SK-N-SH treated with all-trans-retinoic acid at 6 μM for 48 hours (cell line): ENCODE results near the gene RAPGEF5.

Source experiments
- ATAC-seq: fragments of 200-7000 bp; cut with Tn5 transposase; 3 replicates; pipeline ENCODE4 v1.9.1; 2020; ENCODE audit warnings: mild to moderate bottlenecking, moderate library complexity
- CREB5 ChIP-seq: fragments of 250-450 bp; sonication (Bioruptor Pico); IDR thresholded peaks from 2 replicates; pipeline ENCODE4 v1.5.1; 2020; ENCODE audit warnings: low read depth, mild to moderate bottlenecking, moderate library complexity
- CSDC2 ChIP-seq: fragments of 250-450 bp; sonication (Bioruptor Pico); IDR thresholded peaks from 2 replicates; pipeline ENCODE4 v1.5.0; 2020; ENCODE audit warnings: mild to moderate bottlenecking, moderate library complexity
- ESRRG ChIP-seq: fragments of 250-450 bp; sonication (Bioruptor Pico); IDR thresholded peaks from 2 replicates; pipeline ENCODE4 v1.6.1; 2021; ENCODE audit warnings: mild to moderate bottlenecking
- GLIS3 ChIP-seq: fragments of 250-450 bp; sonication (Bioruptor Pico); IDR thresholded peaks from 2 replicates; pipeline ENCODE4 v1.5.0; 2020; ENCODE audit warnings: mild to moderate bottlenecking, moderate library complexity
- ISL1 ChIP-seq: fragments of 250-450 bp; sonication (Bioruptor Pico); IDR thresholded peaks from 2 replicates; pipeline ENCODE4 v2.1.2; 2022; ENCODE audit warnings: mild to moderate bottlenecking, moderate library complexity
- OSR1 ChIP-seq: fragments of 250-450 bp; sonication (Bioruptor Pico); IDR thresholded peaks from 2 replicates; pipeline ENCODE4 v1.8.0; 2022; ENCODE audit warnings: moderate library complexity, mild to moderate bottlenecking, inconsistent platforms
- PATZ1 ChIP-seq: fragments of 250-450 bp; sonication (Bioruptor Pico); IDR thresholded peaks from 2 replicates; pipeline ENCODE4 v1.8.0; 2020; ENCODE audit warnings: mild to moderate bottlenecking, moderate library complexity, borderline replicate concordance
- PPARA ChIP-seq: fragments of 250-450 bp; sonication (Bioruptor Pico); IDR thresholded peaks from 2 replicates; pipeline ENCODE4 v1.5.0; 2020; ENCODE audit warnings: mild to moderate bottlenecking, borderline replicate concordance
- TCF4 ChIP-seq: fragments of 250-450 bp; sonication (Bioruptor Pico); IDR thresholded peaks from 2 replicates; pipeline ENCODE4 v1.8.0; 2021; ENCODE audit warnings: mild to moderate bottlenecking, moderate library complexity, borderline replicate concordance
- TOX ChIP-seq: fragments of 250-450 bp; sonication (Bioruptor Pico); IDR thresholded peaks from 2 replicates; pipeline ENCODE4 v1.8.0; 2021; ENCODE audit warnings: mild to moderate bottlenecking, moderate library complexity, borderline replicate concordance
- ZC3H10 ChIP-seq: fragments of 250-450 bp; sonication (Bioruptor Pico); IDR thresholded peaks from 2 replicates; pipeline ENCODE4 v1.5.1; 2021; ENCODE audit warnings: mild to moderate bottlenecking, moderate library complexity
- ZFP3 ChIP-seq: fragments of 250-450 bp; sonication (Bioruptor Pico); IDR thresholded peaks from 2 replicates; pipeline ENCODE4 v1.5.0; 2020; ENCODE audit warnings: mild to moderate bottlenecking, moderate library complexity
- ZFP30 ChIP-seq: fragments of 450-650 bp; formaldehyde crosslinking; IDR thresholded peaks from 2 replicates; pipeline ENCODE4 v1.5.0; 2022; ENCODE audit warnings: mild to moderate bottlenecking, moderate library complexity
- ZNF565 ChIP-seq: fragments of 450-650 bp; formaldehyde crosslinking; conservative IDR thresholded peaks from 2 replicates; pipeline ENCODE4 v1.5.0; 2020; ENCODE audit warnings: low read depth, mild to moderate bottlenecking, moderate library complexity
- ZNF70 ChIP-seq: fragments of 450-650 bp; formaldehyde crosslinking; IDR thresholded peaks from 2 replicates; pipeline ENCODE4 v1.5.0; 2020; ENCODE audit warnings: mild to moderate bottlenecking, moderate library complexity
- ZNF8 ChIP-seq: fragments of 450-650 bp; formaldehyde crosslinking; IDR thresholded peaks from 2 replicates; pipeline ENCODE4 v1.5.0; 2020; ENCODE audit warnings: mild to moderate bottlenecking, moderate library complexity
- TF ChIP-seq, protein P1 (sequence below): fragments of 250-450 bp; sonication (Bioruptor Pico); IDR thresholded peaks from 2 replicates; pipeline ENCODE4 v1.5.1; 2021; ENCODE audit warnings: mild to moderate bottlenecking, moderate library complexity
- TF ChIP-seq, protein P2 (sequence below): fragments of 250-450 bp; sonication (Bioruptor Pico); IDR thresholded peaks from 2 replicates; pipeline ENCODE4 v1.8.0; 2021; ENCODE audit warnings: low read depth, mild to moderate bottlenecking, moderate library complexity, borderline replicate concordance
- TF ChIP-seq, protein P3 (sequence below): fragments of 250-450 bp; sonication (Bioruptor Pico); IDR thresholded peaks from 2 replicates; pipeline ENCODE4 v1.5.0; 2020; ENCODE audit warnings: mild to moderate bottlenecking, moderate library complexity

Gene RAPGEF5

DNA sequence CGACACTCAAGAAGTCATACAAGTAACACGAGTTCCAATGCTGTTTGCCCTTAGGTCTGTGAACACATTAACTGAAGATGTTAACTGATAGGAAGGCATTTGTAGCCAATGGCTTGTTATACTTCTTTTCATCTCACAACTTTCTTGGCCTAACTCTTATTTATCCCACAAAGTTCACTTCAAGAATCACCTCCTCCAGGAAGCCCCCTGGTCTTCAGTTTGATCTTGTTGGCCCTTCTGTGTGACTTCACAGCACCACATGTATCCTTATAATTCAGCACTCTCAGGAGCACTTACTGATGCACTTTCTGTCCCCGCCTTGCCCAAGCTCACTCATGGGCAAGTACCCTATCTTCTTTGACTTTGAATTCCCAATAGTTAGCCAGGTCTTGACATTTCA lies 159.6 kb downstream of the RAPGEF5 start:
- ATAC-seq: no peak
- peak; percentile 77; the same call in 1 of the 2 replicates for TF ChIP-seq ZFP3
- no peak for TF ChIP-seq PATZ1 (CRISPR knock-in tag)

DNA sequence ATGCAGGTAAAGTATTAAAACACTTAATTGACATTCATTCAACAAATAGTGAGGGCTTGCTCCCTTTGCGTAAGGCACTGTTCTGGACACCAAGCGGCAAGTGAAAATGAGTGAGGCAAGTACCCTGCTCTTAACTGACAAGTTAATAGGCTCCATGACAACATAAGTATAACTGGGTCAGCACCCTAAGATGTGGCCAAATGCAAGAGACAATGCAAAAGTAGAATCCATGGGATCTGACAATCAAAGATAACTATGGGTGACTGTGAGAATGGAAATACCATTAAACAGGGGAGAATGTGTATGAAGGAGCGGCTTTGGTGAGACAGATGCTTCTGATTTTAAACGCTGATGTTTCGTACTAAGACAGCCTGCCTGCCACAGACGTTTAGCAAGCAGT lies 160.5 kb downstream of the RAPGEF5 start:
- TF ChIP-seq ESRRG (no peak), TCF4 (CRISPR knock-in tag) (no peak), CSDC2 (CRISPR knock-in tag) (no peak), OSR1 (CRISPR knock-in tag) (no peak), PPARA (no peak), PATZ1 (CRISPR knock-in tag) (no peak), GLIS3 (CRISPR knock-in tag) (no peak), ZC3H10 (CRISPR knock-in tag) (no peak)
- TF ChIP-seq, protein P1, sequence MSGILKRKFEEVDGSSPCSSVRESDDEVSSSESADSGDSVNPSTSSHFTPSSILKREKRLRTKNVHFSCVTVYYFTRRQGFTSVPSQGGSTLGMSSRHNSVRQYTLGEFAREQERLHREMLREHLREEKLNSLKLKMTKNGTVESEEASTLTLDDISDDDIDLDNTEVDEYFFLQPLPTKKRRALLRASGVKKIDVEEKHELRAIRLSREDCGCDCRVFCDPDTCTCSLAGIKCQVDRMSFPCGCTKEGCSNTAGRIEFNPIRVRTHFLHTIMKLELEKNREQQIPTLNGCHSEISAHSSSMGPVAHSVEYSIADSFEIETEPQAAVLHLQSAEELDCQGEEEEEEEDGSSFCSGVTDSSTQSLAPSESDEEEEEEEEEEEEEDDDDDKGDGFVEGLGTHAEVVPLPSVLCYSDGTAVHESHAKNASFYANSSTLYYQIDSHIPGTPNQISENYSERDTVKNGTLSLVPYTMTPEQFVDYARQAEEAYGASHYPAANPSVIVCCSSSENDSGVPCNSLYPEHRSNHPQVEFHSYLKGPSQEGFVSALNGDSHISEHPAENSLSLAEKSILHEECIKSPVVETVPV (CRISPR knock-in tag): no peak
- TF ChIP-seq, protein P2, sequence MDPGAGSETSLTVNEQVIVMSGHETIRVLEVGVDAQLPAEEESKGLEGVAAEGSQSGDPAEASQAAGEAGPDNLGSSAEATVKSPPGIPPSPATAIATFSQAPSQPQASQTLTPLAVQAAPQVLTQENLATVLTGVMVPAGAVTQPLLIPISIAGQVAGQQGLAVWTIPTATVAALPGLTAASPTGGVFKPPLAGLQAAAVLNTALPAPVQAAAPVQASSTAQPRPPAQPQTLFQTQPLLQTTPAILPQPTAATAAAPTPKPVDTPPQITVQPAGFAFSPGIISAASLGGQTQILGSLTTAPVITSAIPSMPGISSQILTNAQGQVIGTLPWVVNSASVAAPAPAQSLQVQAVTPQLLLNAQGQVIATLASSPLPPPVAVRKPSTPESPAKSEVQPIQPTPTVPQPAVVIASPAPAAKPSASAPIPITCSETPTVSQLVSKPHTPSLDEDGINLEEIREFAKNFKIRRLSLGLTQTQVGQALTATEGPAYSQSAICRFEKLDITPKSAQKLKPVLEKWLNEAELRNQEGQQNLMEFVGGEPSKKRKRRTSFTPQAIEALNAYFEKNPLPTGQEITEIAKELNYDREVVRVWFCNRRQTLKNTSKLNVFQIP (CRISPR knock-in tag): no peak
- no peak for ATAC-seq

- TF ChIP-seq ZNF8 (CRISPR knock-in tag) (no peak), OSR1 (CRISPR knock-in tag) (no peak), ZNF565 (CRISPR knock-in tag) (no peak), ISL1 (CRISPR knock-in tag) (no peak), ZFP3 (no peak), TCF4 (CRISPR knock-in tag) (no peak), PPARA (no peak), CREB5 (CRISPR knock-in tag) (no peak), ZNF70 (CRISPR knock-in tag) (no peak)
- ATAC-seq: no peak
These were observed 161.4 kb downstream of the RAPGEF5 start for GRCh38 chr7:22195397-22196172.

GRCh38 chr7:22194658-22195273 lies 162.2 kb downstream of the RAPGEF5 start:
- ATAC-seq: no peak
- no peak for TF ChIP-seq ZNF8 (CRISPR knock-in tag)
- TF ChIP-seq, protein P2 (CRISPR knock-in tag): no peak
- TF ChIP-seq, protein P3, sequence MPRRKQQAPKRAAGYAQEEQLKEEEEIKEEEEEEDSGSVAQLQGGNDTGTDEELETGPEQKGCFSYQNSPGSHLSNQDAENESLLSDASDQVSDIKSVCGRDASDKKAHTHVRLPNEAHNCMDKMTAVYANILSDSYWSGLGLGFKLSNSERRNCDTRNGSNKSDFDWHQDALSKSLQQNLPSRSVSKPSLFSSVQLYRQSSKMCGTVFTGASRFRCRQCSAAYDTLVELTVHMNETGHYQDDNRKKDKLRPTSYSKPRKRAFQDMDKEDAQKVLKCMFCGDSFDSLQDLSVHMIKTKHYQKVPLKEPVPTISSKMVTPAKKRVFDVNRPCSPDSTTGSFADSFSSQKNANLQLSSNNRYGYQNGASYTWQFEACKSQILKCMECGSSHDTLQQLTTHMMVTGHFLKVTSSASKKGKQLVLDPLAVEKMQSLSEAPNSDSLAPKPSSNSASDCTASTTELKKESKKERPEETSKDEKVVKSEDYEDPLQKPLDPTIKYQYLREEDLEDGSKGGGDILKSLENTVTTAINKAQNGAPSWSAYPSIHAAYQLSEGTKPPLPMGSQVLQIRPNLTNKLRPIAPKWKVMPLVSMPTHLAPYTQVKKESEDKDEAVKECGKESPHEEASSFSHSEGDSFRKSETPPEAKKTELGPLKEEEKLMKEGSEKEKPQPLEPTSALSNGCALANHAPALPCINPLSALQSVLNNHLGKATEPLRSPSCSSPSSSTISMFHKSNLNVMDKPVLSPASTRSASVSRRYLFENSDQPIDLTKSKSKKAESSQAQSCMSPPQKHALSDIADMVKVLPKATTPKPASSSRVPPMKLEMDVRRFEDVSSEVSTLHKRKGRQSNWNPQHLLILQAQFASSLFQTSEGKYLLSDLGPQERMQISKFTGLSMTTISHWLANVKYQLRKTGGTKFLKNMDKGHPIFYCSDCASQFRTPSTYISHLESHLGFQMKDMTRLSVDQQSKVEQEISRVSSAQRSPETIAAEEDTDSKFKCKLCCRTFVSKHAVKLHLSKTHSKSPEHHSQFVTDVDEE: no peak
- no peak for TF ChIP-seq ZNF70 (CRISPR knock-in tag)
- no peak for TF ChIP-seq TCF4 (CRISPR knock-in tag)
- no peak for TF ChIP-seq ZFP3
- no peak for TF ChIP-seq TOX (CRISPR knock-in tag)
- TF ChIP-seq ZC3H10 (CRISPR knock-in tag): no peak
- no peak for TF ChIP-seq ZFP30
- TF ChIP-seq PATZ1 (CRISPR knock-in tag): no peak
